Hepatocyte (in vitro differentiated cells): ENCODE results near the gene CIAO2B. TPM values are rescaled to one million over a fixed set of nuclear protein-coding genes. Genes with fewer than 3 reads are reported as not detected.
A peak's percentile ranks its signal among the peaks of the same experiment; 100 is the strongest.

Experiments
- DNase-seq: peaks from one replicate; pipeline ENCODE4 v3.0.0-alpha.2; 2016; ENCODE audit warnings: low spot score
- H2AFZ ChIP-seq: fragments of 200-600 bp; sonication (generic); 2 replicates; pipeline ENCODE4 v1.6.0; 2016; ENCODE audit warnings: antibody characterized with exemption, mild to moderate bottlenecking
- H3K27ac ChIP-seq: fragments of 200-600 bp; sonication (generic); 2 replicates; pipeline ENCODE4 v1.5.1; 2016; ENCODE audit warnings: mild to moderate bottlenecking
- H3K27me3 ChIP-seq: fragments of 200-600 bp; sonication (generic); 2 replicates; pipeline ENCODE4 v1.6.1; 2016
- H3K36me3 ChIP-seq: fragments of 200-600 bp; sonication (generic); replicated peaks from 2 replicates; pipeline ENCODE4 v1.5.1; 2016; ENCODE audit warnings: low read depth; ENCODE audit not compliant: insufficient read depth
- H3K4me1 ChIP-seq: fragments of 200-600 bp; sonication (generic); 2 replicates; pipeline ENCODE4 v1.5.1; 2016; ENCODE audit warnings: mild to moderate bottlenecking, moderate library complexity; ENCODE audit not compliant: insufficient read depth
- H3K4me2 ChIP-seq: fragments of 200-600 bp; sonication (generic); 2 replicates; pipeline ENCODE4 v1.6.0; 2016
- H3K4me3 ChIP-seq: fragments of 200-600 bp; sonication (generic); 2 replicates; pipeline ENCODE4 v1.5.1; 2016; ENCODE audit warnings: mild to moderate bottlenecking
- H3K79me2 ChIP-seq: fragments of 200-600 bp; sonication (generic); 2 replicates; pipeline ENCODE4 v1.6.0; 2017; ENCODE audit warnings: mild to moderate bottlenecking
- H3K9me2 ChIP-seq: fragments of 200-600 bp; sonication (generic); replicated peaks from 2 replicates; pipeline ENCODE4 v1.6.0; 2017; ENCODE audit warnings: mild to moderate bottlenecking; ENCODE audit not compliant: insufficient read depth
- H3K9me3 ChIP-seq: fragments of 200-600 bp; sonication (generic); 2 replicates; pipeline ENCODE4 v1.5.1; 2016; ENCODE audit warnings: low read depth, mild to moderate bottlenecking
- H4K20me1 ChIP-seq: fragments of 200-600 bp; sonication (generic); 2 replicates; pipeline ENCODE4 v1.6.0; 2016; ENCODE audit warnings: mild to moderate bottlenecking; ENCODE audit not compliant: insufficient read depth, poor library complexity, severe bottlenecking
- CTCF ChIP-seq: fragments of 200-600 bp; sonication (generic); IDR thresholded peaks from 2 replicates; pipeline ENCODE4 v1.5.1; 2016; ENCODE audit warnings: antibody characterized with exemption, mild to moderate bottlenecking; ENCODE audit not compliant: poor library complexity
- EZH2 ChIP-seq: fragments of 200-600 bp; sonication (generic); IDR thresholded peaks from 2 replicates; pipeline ENCODE4 v1.6.1; 2016; ENCODE audit warnings: antibody characterized with exemption, mild to moderate bottlenecking, borderline replicate concordance
- EZH2phosphoT487 ChIP-seq: fragments of 200-600 bp; sonication (generic); IDR thresholded peaks from one replicate; pipeline ENCODE4 v1.6.1; 2018; ENCODE audit warnings: antibody characterized with exemption, mild to moderate bottlenecking, low read depth, moderate library complexity; ENCODE audit not compliant: unreplicated experiment, severe bottlenecking
- WGBS: methylation state at CpG from one replicate; pipeline ENCODE4 v1.1.6; 2016; ENCODE audit warnings: low lambda C conversion rate; ENCODE audit errors: missing lambda C conversion rate; 5-methylcytosine and 5-hydroxymethylcytosine counted together
- polyA plus RNA-seq: library from polyadenylated mRNA; unstranded; fragments of >200 nt; fragmentation: Nextera tagmentation; extraction: Ambion mirVana; gene quantifications from 2 replicates; pipeline ENCODE4 v1.2.1, GENCODE V29; 2016
- total RNA-seq: library from RNA; depleted of rRNA; stranded (reverse); fragments of >200 nt; gene quantifications from 2 replicates; pipeline ENCODE4 v1.2.3, GENCODE V29; 2014

The CIAO2B gene
- total and polyA plus RNA-seq, 2 experiments from 2014 or later, result 131 to 147 TPM

GRCh38 chr16:66937725-66938337 lies 3.6 kb upstream of the CIAO2B start:
- no peak overlapping the region for H2AFZ ChIP-seq
- H3K36me3 ChIP-seq, result no peaks in the 10 kb centered on the region
- peaks cover 50% of the 10 kb centered on the region for H3K79me2 ChIP-seq
- H3K9me2 ChIP-seq, result no peaks in the 10 kb centered on the region
- no peak overlapping the region for H3K4me3 ChIP-seq
- no peaks in the 10 kb centered on the region for H3K9me3 ChIP-seq
- no peaks in the 10 kb centered on the region for H3K27me3 ChIP-seq
- no peaks in the 10 kb centered on the region for H4K20me1 ChIP-seq
- H3K4me2 ChIP-seq, result no peak overlapping the region
- WGBS, result 99% methylated on average over 10 of the region's 10 CpGs
- H3K27ac ChIP-seq, result no peak overlapping the region
- TF ChIP-seq CTCF (no peak), EZH2phosphoT487 (no peak), EZH2 (no peak)
- no peak for DNase-seq
- H3K4me1 ChIP-seq, result peaks cover 20% of the 10 kb centered on the region

- H3K9me3 ChIP-seq, result no peaks in the 10 kb centered on the region
- peaks cover 52% of the 10 kb centered on the region for H3K79me2 ChIP-seq
- H3K27me3 ChIP-seq, result no peaks in the 10 kb centered on the region
- TF ChIP-seq EZH2phosphoT487, result no peak
- no peak for TF ChIP-seq EZH2
- no peak for TF ChIP-seq CTCF
- H2AFZ ChIP-seq, result no peak overlapping the region
- DNase-seq, result no peak
- peak overlapping the region; percentile 99 for H3K4me2 ChIP-seq
- peaks cover 22% of the 10 kb centered on the region for H3K4me1 ChIP-seq
- no peak overlapping the region for H3K27ac ChIP-seq
- H3K4me3 ChIP-seq, result no peak overlapping the region
- H4K20me1 ChIP-seq, result no peaks in the 10 kb centered on the region
- 93% methylated on average over 4 of the region's 4 CpGs for WGBS
- H3K9me2 ChIP-seq, result no peaks in the 10 kb centered on the region
- no peaks in the 10 kb centered on the region for H3K36me3 ChIP-seq
Observed at GRCh38 chr16:66936889-66937554, 2.8 kb upstream of the CIAO2B start.

DNA sequence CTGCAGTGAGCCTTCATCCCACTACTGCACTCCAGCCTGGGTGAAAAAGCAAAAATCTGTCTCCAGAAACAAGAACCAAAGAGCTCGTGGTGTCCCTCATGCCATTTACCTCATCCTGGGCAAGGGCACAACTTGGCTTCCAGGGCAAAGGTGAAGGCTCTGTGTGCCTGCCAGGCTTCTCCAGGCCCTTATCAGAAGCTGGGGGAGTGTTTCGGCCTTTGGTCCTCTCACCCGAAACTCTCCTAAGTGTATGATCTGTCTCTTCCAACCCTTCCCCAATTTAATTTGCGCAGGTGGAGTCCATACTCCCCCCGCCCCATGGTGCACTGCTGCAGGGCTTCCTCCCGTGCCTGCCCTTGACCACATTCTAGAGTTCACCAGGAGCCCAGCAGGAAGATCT lies 2.3 kb upstream of the CIAO2B start:
- 93% methylated on average over 6 of the region's 6 CpGs for WGBS
- Histone ChIP-seq H3K27me3 (no peaks in the 10 kb centered on the region), H3K27ac (no peak overlapping the region), H2AFZ (no peak overlapping the region), H3K79me2 (peaks cover 52% of the 10 kb centered on the region), H3K9me3 (no peaks in the 10 kb centered on the region), H3K36me3 (no peaks in the 10 kb centered on the region), H4K20me1 (no peaks in the 10 kb centered on the region), H3K9me2 (no peaks in the 10 kb centered on the region), H3K4me3 (no peak overlapping the region), H3K4me2 (peak overlapping the region; percentile 99), H3K4me1 (peaks cover 22% of the 10 kb centered on the region)
- DNase-seq, result no peak
- TF ChIP-seq EZH2phosphoT487 (no peak), EZH2 (no peak), CTCF (no peak)
